ENCODE data around the gene RASSF4.

RASSF4 gene

GRCh38 chr10:44928462-44928861 lies 31.1 kb upstream of the RASSF4 start:
- DNase-seq = no peak

GRCh38 chr10:44929356-44930255 lies 30.0 kb upstream of the RASSF4 start:
- no peak for DNase-seq

GRCh38 chr10:44930904-44931620 lies 28.5 kb upstream of the RASSF4 start:
- DNase-seq = no peak

GRCh38 chr10:44931621-44932516 lies 27.7 kb upstream of the RASSF4 start:
- no peak for DNase-seq

GRCh38 chr10:44932517-44933450 lies 26.8 kb upstream of the RASSF4 start:
- peak; percentile 8 for DNase-seq

- no peak for DNase-seq
Observed at GRCh38 chr10:44933451-44934321, 25.9 kb upstream of the RASSF4 start.

- no peak for DNase-seq
Observed at GRCh38 chr10:44934416-44935200, 25.0 kb upstream of the RASSF4 start.

- no peak for DNase-seq
Observed at GRCh38 chr10:44935201-44935965, 24.2 kb upstream of the RASSF4 start.

- no peak for DNase-seq
Observed at GRCh38 chr10:44935966-44936295, 23.7 kb upstream of the RASSF4 start.

GRCh38 chr10:44936314-44936975 lies 23.2 kb upstream of the RASSF4 start:
- no peak for DNase-seq

GRCh38 chr10:44937196-44938005 lies 22.2 kb upstream of the RASSF4 start:
- no peak for DNase-seq

GRCh38 chr10:44938956-44939355 lies 20.6 kb upstream of the RASSF4 start:
- DNase-seq = no peak

- no peak for DNase-seq
Observed at GRCh38 chr10:44939691-44940401, 19.8 kb upstream of the RASSF4 start.

GRCh38 chr10:44944354-44944753 lies 15.2 kb upstream of the RASSF4 start:
- no peak for DNase-seq

GRCh38 chr10:44946205-44946604 lies 13.4 kb upstream of the RASSF4 start:
- DNase-seq = no peak

GRCh38 chr10:44947371-44948152 lies 12.0 kb upstream of the RASSF4 start:
- DNase-seq = no peak
